ENCODE data around the gene HOXB9.

Gene HOXB9

DNA sequence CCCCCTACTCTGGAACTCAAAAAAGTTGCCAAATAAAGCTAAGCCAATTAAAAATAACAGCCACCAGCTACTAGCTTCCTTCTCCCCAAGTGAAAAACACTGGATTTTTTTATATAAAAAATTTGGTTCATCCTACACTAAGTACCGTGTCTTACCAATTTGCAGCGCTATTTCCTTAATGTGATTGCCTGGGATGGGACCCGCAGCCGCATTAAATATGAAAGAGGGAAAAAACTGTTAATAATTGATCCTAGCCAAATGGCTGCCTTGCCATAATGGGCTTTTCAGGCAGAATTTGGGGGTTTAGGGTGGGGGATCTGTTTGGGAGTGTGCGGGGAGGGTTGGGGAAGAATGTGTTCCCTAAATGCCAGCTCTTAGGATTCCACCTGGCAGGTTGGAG lies 2.0 kb downstream of the HOXB9 start:
- no peak for DNase-seq (ENCODE audit: low spot score)

DNA sequence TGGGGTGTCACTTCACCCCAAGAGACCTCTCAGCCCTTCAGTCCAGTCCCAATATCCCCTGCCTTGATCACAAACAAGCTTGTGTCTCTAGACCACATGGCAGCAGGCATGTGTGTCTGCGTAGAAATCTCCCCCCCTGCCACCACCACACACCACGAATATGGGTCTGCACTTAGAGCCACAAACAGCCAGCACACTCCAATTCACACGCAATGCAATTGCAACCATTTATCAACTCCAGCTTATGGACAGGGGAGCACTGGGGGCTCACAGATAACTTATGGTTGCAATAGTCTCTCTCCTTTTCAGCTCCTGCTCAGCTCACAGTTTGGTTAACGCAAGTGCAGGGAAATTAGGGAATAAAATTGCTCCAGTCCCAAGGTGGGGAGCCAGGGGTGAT lies 2.6 kb downstream of the HOXB9 start:
- DNase-seq (ENCODE audit: low spot score): no peak

DNA sequence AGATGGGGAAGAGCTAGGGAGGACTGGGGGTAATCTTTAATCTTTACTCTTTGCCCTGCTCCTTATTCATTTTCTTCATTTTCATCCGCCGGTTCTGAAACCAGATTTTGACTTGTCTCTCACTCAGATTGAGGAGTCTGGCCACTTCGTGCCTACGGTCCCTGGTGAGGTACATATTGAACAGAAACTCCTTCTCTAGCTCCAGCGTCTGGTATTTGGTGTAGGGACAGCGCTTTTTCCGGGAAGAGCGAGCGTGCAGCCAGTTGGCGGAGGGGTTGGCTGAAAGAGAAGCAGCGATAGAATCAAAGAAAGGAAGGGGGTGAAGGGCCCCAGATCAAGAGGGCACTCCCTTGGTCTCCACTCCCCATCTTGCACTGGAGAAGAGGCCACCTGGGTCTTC lies 3.3 kb downstream of the HOXB9 start:
- DNase-seq (ENCODE audit: low spot score): peak; percentile 7

DNA sequence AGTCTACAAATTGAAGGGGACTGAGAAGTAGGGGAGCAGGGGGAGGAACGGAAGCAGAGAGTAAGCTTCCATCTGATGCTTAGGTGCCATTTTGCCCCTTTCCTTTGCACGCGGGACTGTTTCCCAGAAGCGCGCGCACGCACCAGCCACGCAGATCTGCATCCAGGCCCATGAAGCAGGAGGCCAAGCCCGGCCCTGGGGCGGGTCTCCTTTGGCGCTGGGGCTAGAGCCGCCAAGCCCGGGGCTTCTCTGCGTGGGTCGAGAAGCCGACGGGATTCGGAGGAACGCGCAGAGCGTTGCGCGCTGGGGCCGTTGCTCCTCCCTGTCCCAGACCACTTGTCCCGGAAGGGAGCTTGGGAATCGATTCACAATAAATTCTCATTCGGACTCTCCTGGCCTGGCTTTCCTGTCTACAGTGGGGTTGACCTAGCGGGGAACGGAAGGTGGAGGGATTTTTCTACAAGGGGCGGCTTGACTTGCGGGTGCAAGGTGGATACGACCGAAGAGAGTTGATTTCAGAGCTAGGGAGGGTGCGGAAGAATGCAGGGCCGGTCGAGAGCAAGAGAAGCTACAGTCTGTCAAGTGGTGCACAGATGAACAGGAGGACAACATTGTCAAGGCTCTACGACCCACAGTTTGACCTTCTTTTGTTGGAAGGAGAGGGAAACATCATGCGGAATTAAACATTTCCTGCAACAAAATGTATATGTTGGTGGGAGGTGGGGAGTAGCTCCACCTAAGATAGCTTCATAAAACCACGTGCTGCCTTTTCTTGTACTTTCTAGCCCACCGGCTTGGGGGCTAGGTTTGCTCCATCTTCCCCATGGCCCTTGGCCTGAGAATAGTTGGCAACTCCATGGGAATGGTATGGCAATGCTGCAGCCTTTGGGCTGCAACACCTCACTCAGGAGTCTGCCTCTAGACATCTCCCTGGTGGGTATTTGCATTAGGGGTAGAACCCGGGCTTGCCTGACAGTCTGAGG lies 4.5 kb downstream of the HOXB9 start:
- DNase-seq (ENCODE audit: low spot score): peak; percentile 18

DNA sequence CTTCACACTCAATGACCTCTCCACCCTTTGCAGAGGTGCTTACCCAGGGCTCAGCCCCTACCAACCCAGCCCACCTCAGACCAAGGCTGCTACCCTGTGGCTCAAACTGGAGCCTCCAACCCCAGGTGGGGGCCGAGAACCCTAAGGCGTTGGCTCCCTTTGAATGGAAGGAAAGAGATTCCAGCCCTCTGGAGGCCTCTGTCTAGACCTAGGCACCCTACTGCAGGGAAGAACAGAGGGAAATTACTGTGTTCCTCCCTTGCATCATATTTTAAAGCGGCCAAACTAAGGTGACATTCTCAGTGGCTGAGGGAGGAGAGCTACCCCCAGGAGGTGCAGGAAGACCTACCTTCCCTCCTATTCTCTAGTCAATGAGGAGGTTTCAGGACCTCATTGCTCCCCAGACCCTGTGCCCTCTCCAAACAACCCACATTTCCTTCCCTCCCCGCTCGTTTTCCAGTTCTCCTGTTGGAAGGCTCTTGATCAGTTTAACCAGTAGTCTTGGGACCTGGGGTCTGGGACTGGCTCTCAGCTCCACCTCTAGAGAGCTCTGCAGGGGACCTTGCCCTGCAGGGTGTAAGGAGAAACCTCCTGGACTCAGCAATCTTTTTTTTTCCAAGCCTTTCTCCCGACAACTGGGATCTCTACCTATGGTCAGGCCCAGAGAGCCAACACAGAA lies 5.6 kb downstream of the HOXB9 start:
- DNase-seq (ENCODE audit: low spot score): peak; percentile 28

DNA sequence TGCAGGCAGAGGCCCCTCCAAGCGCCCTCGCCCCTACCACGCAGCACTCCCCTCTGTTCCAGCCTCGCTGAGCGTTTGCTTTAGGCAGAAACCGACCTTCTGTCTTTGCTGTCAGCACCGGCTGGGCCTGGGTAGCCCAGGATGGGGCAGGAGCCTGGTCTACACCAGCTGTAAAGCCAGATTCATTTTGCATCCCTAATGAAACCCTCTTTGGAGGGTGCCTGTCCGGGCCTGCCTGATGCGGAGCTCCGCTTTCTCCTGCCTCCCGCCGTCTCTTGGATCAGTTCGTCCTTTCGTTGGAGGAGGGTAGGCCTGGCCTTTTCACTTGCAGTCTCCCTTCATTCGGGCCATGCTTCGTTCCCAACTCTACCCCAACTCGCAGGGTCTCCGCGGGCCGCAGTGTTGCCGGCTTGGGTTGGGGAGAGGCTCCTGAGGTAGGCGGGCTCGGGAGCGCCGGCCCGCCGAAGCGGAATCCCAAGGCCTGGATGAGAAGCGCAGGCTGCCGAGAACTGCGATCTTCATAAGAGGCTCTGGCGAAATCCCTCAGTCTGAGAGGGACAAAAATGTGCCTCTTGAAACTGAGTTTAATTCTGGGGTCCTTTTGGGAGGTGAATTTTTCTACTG lies 6.2 kb downstream of the HOXB9 start:
- peak; percentile 47 for DNase-seq (ENCODE audit: low spot score)

DNA sequence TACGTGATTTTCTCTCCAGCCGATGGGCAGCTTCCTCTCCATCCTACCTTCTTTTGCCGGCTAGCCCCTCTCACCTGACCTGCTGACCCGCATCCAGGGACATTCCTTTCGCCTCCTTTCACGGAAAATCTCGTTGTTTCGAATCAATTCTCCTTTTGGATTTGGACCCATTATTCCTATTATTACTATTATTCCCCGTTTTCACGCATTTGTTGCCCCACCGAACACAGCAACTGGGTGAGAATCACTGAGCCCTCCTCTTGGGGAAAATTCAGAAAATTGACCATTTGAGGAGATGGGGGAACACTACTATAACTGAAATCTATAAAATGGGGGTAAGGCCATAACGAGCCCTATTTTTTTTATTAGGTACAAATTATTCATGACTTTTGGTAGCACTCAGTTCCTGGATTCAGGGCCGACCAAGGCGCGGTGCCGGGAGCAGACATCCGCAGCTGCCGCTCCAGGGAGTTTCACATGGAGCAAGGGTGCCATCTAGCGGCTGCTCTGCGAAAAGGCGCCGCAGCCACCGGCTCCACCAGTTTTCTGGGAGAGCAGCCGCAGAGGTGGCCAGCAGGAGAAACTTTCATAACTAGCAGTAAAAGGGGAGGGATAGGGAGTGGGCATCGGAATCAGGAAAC lies 7.8 kb downstream of the HOXB9 start:
- peak; percentile 91 for DNase-seq (ENCODE audit: low spot score)

DNA sequence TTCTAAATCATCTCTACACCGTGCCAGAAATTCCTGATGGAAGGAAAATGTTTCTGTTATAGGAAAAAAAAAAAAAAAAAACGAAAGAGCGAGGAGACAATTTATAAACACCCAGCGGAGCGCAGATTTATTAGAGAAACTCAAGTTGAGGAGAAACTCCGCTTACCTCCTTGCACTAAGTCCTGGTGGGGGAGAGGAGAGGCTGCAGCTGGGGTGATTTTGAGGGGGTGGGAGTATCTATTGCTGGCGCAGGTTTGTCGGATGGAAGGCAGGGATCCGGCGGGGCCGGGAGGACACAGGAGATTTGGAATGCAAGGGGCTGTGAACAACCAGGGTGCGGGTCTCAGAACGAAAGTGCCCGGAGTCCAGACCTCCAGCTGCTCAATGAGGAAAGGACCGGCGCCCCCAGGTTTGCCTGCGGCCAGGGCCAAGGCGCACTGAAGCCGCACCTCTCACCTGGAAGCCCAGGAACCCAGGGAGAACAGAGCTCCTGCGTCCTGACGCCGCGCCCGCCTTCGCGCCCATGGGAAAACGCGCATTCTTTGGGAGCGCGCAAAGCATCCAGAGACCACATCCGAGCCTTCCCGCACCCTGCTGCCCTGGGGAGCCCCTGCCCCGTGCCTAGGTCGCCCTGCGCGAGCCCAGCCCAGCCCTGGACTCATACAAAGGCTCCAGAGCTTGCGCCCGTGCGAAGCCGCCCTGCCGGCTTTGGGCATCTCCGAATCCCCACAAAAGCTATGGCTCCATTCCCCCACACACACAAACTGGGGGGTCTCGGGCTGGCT lies 8.5 kb downstream of the HOXB9 start:
- peak; percentile 49 for DNase-seq (ENCODE audit: low spot score)

DNA sequence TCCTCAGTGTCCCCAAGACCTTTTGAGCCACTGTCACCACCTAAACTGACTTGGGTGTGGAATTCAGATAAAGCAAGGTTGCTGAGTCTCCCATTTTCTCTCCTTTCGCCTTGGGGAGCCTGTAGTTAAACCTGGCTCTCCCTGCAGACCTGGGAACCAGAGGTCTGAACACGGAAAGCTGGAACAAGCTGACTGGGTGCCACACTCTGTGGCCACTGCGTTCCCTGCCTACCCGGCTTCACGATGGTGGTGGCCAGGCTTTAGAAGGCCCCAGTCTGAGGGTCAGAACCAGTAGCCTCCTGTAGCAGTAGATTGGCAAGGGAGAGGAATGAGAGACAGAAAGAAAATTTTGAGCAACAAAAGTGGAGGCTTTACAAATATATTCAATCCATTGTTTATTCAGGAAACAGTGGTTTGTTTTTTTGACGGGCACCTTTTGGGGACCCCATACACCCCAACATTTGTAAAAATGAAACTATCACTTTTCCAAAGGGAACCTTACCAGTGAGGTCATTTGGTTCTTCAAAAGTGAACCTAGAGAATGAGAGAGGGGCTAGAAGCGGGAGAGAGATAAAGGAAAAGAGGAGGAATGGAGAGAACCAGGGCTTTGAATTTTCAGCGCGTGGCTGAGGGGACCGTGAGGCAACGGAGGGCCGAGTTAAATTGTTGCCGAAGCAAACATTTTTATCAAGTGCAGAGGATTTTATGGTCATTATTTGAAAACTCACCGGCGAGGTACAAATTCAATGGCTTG lies 9.3 kb downstream of the HOXB9 start:
- DNase-seq (ENCODE audit: low spot score): peak; percentile 43

DNA sequence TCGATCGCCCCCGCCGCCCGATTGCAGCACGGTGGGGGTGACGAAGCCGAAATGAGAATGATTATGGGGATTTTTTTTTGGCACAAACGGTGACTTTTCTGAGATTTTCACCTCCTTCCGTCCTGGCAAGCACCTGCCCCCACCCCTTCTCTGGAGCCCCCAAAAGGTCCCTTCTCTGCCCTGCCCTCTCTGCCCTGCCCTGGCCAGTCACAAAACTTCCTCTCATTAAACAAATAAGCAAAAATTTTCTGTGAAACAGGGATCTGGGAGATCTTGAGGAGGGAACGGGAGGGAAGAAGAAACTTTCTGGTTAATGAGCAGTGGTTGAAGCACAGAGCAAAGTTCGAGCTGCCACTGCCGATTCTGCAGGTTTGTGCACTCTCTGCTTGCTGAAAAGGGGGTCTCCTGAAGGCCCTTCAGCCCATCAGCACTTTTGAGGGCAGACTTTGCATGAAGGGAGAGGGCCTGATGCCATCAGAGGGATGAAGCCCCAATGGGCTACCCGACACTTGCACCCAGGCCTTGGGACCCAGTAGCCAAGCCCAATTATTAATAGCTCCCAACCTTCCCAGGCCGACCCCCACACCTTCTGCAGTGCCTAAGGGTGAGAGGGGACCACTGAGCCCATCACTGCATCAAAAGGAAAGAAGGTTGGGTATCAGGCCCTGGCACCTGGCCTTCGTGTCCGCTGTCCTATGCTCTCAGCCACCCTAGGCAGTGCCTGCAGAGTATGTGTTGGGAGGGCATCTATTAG lies 10.0 kb downstream of the HOXB9 start:
- peak; percentile 15 for DNase-seq (ENCODE audit: low spot score)

DNA sequence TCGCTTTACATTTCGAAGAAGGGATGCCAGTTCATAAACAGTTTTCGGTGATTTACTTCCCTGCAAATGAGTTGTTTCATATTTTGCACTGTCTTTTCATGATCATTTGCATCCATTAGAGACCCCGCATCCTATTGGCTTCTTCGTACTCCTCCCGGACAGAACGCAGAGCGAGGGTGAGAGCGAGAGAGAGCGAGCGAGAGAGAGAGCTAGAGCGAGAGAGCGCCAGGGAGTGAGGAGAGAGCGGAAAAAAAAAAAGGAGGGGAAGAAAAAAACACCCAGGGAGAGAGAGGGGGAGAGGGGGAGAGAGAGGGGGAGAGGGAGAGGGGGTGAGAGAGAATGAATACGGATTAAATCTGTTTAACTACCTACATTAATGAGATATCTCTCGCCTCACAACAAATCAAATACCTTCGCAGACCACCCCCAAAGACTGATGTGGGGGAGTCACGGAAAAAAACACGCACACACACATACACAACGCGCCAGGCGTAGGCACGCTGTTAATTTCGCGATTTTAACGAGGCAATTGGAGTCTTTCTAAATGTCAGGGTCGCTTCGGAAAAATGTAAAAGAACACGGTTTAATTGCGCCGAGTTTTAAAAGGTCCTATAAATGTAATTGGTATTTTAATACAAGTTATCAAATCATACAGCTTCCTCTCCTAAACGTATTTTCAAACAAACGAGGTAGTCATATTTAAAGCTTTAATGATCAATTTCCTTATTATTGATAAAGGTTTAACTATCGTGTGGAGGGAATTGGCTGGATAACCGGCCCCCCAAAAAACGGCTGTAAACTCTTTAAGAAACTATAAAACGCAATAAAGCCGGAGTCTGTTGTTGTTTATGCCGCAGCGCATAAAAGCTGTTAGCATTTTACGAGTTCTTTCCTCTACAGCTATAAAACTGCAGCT lies 10.9 kb downstream of the HOXB9 start, which contains the start of gene HOXB8:
Gene HOXB8 (minus strand): TSS at position 246 of the 916 bp plus-strand sequence. CDS start 588 bp downstream, outside the sequence.
- peak; percentile 79 for DNase-seq (ENCODE audit: low spot score)

DNA sequence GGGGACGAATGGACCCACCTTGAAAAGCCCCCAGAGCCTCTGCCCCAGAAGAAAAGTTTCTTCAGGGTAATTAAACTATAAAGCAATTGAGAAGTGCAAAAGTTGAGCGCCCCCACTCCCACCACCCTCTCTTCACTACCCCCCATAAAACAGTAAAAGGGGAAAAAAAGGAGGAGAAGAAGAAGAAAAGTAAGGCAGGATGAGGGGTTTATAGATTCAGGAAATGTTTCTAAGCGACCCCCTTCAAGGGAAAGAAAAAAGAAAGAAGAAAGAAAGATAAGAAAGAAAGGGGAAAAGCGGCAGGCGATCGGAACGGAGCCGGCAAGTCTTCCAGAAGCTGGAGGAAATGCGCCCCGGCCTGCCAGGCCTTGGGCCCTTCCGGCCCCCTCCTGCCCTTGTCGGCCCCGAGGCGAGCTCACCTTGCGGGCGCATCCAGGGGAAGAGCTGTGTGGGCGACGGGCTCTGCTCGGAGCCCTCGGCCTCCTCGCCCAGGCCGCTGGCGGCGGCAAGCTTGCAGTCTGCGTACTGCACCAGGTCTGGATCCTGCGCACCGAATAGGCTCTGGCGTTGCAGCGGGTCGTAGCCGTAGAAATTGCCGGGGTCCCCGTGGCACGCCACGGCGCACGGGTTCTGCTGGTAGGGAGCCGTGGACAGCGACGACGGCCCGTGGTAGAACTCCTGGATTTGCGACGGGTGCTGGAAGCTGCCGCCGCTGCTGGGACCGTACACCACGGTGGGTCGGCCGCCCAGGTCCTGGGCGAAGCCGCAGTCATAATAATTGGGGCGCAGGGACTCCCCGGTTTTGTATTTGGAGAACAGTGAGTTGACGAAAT lies 12.1 kb downstream of the HOXB9 start:
- DNase-seq (ENCODE audit: low spot score): peak; percentile 43

DNA sequence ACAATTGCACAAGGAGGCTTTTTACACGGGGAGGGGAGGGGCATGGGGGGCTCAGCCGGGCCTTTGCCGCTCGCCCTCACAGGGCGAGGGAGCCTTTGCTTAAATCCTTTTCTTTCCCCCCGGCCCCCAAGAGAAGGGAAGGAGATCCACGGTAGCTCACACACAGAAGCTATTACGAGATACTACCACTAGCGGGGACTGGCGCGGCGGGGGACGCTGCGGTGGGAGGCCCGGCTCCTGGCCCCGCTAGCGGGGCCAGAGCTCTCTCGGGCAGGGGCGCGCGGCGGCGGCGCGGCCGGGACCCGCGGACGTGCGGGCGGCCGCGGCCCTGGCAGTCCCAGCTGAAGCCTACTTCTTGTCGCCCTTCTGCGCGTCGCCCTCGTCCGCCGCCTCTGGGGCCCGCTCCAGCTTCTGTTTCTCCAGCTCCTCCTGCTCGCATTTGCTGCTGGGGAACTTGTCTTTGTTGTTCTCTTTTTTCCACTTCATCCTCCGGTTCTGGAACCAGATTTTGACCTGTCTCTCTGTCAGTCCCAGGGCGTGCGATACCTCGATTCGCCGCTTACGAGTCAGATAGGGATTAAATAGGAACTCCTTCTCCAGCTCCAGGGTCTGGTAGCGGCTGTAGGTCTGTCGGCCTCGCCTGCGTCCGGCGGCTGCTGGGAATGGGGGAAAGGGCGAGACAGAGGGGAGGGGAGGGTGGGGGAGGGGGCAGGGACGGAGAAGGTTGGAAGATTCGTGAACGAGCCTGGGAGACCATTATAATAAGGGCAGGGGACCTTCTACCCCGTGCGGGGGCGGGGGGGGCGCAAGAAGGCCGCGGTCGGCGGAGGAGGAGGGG lies 13.1 kb downstream of the HOXB9 start:
- DNase-seq (ENCODE audit: low spot score): peak; percentile 53

DNA sequence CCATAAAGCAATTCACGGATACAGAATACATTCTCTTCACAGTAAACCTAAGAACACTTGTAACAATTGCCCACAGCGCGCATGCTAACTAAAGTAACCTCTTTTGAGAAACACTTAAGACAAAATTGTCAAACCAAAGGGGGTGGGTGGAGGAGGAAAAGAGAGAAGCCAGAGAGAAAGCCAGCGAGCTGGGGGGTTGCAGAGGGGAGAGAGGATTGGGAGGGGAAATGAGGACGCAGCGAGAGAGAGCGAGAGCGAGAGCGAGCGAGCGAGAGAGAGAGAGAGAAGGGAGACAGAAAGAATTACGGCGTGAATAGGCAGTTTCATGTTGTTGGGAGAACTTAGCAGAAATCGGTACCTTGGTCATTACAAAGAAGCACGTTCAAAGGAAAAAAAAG lies 13.7 kb downstream of the HOXB9 start:
- peak; percentile 56 for DNase-seq (ENCODE audit: low spot score)

DNA sequence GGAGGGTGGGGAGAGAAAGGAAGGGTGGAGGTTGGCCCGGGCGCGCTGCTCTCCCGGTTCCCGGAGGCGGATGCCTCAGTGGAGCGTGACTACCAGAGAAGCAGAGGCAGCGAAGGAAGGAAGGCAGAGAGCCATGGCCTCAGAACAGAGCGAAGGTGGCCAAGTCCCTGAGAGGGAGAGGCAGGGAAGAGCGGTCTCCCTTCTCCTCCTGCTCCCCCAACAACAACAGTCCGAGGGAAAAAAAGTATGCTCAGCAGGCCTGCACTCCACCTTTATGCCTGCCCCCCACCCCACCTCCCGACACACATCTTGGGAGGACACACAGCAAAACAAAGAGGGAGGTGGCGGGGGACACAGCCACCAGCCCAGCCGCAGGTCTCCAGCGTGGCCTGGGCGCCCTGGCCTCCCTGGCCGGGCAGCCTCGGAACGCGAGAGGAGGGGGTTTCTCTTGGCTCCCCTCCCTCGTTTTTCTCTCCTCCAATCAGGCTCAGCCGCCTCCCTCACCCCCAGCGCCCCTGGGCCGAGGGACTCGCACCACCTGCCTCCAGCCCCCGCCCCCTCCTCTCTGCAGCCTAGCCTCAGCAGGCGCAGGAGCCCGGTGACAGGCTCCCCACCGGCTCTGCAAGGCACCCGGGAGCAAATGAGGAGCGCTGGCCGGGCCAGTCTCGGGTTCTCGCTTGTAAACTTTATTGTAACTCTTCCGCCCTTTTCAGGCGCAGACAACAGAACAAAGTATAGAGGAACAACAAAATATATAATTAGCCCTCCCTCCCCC lies 14.3 kb downstream of the HOXB9 start:
- DNase-seq (ENCODE audit: low spot score): peak; percentile 78

DNA sequence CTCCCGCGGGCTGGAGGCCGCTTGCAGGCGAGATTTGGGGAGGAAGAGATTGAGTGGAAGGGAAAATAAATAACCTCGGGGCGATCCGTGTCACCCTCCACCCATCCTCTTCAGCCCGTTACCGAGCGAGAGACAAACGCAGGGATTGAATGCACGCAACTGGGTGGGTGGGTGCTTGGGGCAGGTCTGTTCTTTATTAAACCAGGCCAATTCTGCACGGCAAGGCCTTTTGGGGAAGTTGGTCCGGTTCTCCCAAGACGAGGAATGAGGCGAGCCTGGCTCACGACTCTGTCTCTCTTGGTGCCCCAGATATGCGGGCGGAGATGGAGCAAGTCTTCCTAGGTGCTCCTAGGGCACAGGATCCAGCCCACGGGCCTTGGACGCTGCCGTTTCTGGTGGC lies 14.9 kb downstream of the HOXB9 start:
- DNase-seq (ENCODE audit: low spot score): peak; percentile 47
